ENCODE measurements around the gene IFFO2.

GRCh38 chr1:18977428-18977827 lies 21.0 kb upstream of the IFFO2 start:
- TF ChIP-seq CTCF (conservative IDR thresholded peaks at IDR 0.05; ENCODE audit: low read length) (no peak), EZH2phosphoT487 (IDR thresholded peaks at IDR 0.05; ENCODE audit: borderline replicate concordance) (no peak)

Measured in Loucy (cell line).